AG04449 (cell line): ENCODE data around the gene ZNF343.

ENCODE experiments used
- CTCF ChIA-PET: fragments of 350-600 bp; formaldehyde crosslinking; extraction: SDS; loops from one replicate; lab custom pipeline; 2021; ENCODE audit warnings: antibody characterized with exemption; lab: Yijun Ruan, JAX
- POLR2A ChIA-PET: fragments of 400-600, 350-600 bp; formaldehyde crosslinking; extraction: SDS; loops from one replicate; lab custom pipeline; 2020; ENCODE audit warnings: antibody characterized with exemption, inconsistent platforms; lab: Yijun Ruan, JAX
- DNase-seq: peaks from one replicate; pipeline ENCODE4 v3.0.0-alpha.2; 2010; ENCODE audit warnings: low read depth, low spot score
- H3K4me3 ChIP-seq: 2 replicates; pipeline ENCODE4 v1.5.1; 2011; ENCODE audit warnings: low read depth, mild to moderate bottlenecking, control low read depth, low read length
- CTCF ChIP-seq: IDR thresholded peaks from one replicate; pipeline ENCODE4 v1.5.1; 2011; ENCODE audit warnings: mild to moderate bottlenecking, moderate library complexity, low read length, control low read depth, inconsistent platforms; ENCODE audit not compliant: insufficient read depth; ENCODE audit errors: missing control alignments

The ZNF343 gene

GRCh38 chr20:2485661-2486060 lies 23.1 kb downstream of the ZNF343 start:
- no peak for DNase-seq
- CTCF ChIA-PET, result no interaction called here
- no peak overlapping the region for H3K4me3 ChIP-seq
- no peak for TF ChIP-seq CTCF
- POLR2A ChIA-PET, result no interaction called here

DNA sequence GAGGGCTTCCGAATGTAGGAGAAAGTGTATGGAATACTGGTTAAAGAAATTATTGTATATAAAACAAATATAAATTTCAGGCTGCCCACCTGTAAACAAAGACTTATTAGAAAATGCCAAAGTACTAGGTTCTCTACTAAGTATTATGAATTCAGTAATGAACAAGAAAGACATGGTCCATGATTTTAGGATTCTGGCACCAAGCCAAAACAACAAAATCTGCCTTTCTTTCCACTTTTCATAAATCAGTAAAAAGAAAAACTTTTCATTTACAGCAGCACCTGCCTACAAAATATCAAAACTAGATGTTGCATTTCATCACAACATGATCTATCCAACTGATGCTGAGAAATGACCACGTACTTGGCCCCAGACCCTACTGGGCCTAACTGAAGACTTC lies 23.6 kb downstream of the ZNF343 start:
- POLR2A ChIA-PET, result no interaction called here
- CTCF ChIA-PET, result no interaction called here
- no peak overlapping the region for H3K4me3 ChIP-seq
- TF ChIP-seq CTCF, result no peak
- no peak for DNase-seq

DNA sequence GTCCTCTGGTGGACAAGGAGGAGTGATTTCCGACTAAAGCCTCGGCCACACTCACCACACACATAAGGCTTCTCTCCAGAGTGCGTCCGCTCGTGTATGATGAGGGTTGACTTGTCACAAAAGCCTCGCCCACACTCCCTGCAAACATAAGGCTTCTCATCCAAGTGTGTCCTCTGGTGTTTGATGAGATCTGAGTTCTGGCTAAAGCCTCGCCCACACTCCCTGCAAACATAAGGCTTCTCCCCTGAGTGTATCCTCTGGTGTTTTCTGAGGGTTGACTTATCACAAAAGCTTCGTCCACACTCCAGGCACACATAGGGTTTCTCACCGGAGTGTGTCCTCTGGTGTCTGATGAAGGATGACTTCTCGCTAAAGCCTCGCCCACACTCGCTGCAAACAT lies 25.2 kb downstream of the ZNF343 start:
- no peak for DNase-seq
- TF ChIP-seq CTCF, result no peak
- CTCF ChIA-PET, result no interaction called here
- POLR2A ChIA-PET, result no interaction called here
- no peak overlapping the region for H3K4me3 ChIP-seq

DNA sequence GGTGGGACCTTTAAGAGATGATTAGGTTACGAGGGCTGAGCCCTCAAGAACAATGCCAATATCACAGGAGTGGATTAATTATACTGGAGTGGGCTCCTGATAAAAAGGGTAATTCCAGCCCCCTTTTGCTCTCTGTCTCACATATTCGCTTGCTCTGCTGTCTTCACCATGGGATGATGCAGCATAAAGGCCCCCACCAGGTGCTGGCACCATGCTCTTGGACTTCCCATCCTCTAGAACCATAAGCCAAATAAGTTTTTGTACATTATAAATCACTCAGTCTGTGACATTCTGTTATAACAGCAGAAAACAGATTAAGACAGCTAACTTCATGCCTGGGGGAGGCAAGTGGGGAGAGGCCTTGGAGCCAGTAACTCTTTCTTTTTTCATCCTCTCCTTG lies 28.3 kb downstream of the ZNF343 start:
- no peak overlapping the region for H3K4me3 ChIP-seq
- TF ChIP-seq CTCF, result no peak
- CTCF ChIA-PET, result no interaction called here
- POLR2A ChIA-PET, result no interaction called here
- DNase-seq, result no peak

- H3K4me3 ChIP-seq, result no peak overlapping the region
- CTCF ChIA-PET, result interaction anchor here (0.6 to 2.3 kb wide), 4 partner anchors 18 to 45 kb away, joined by 3 to 11 read pairs (median 5); no protein-coding TSS in a partner anchor
- no peak for TF ChIP-seq CTCF
- no peak for DNase-seq
- POLR2A ChIA-PET, result no interaction called here
Measured at GRCh38 chr20:2476742-2477615, 31.7 kb downstream of the ZNF343 start.

GRCh38 chr20:2475850-2476741 lies 32.6 kb downstream of the ZNF343 start:
- POLR2A ChIA-PET, result no interaction called here
- DNase-seq, result no peak

More at GRCh38 chr20:2475850-2476741, 32.6 kb downstream of the ZNF343 start:
- CTCF ChIA-PET, result interaction anchor here (0.6 to 2.3 kb wide), 4 partner anchors 18 to 46 kb away, joined by 3 to 11 read pairs (median 5); no protein-coding TSS in a partner anchor
- no peak overlapping the region for H3K4me3 ChIP-seq
- TF ChIP-seq CTCF, result no peak
